ENCODE results near the gene PKN2. TPM values are rescaled to one million over a fixed set of nuclear protein-coding genes. Genes with fewer than 3 reads are reported as not detected.
"Not testable (repeated sequence)": the region's sequence is repeated elsewhere in the genome, so short reads cannot be mapped to it uniquely, and the experiment has no call there.

PKN2 gene
- total and polyA plus RNA-seq, 9 of the 15 experiments (the other 6 are each of a cell fraction or from before 2014, with no cell fraction given) = 4.5 to 25.3 (median 19.2) TPM

GRCh38 chr1:88867743-88868521 is 183.9 kb downstream of the PKN2 start (continued):
- TF ChIP-seq ZNF449 (CRISPR knock-in tag; IDR thresholded peaks at IDR 0.05) (no peak), KDM4B (IDR thresholded peaks at IDR 0.05; ENCODE audit: borderline replicate concordance in 2 of 2, low read depth in 1 of 2) (no peak)

- POLR2A ChIA-PET; H3K9ac ChIP-seq (ENCODE audit: insufficient read depth in 1 of 2, low read depth in 2 of 2, low read length in 2 of 2); CTCF ChIA-PET (ENCODE audit: low intra/inter-chr PET ratio); H4K20me1 ChIP-seq (replicated peaks; ENCODE audit: control insufficient read depth, insufficient read depth, low read length); BruUV-seq (replicated peaks); DNase-seq (ENCODE audit: extremely low read depth in 1 of 4, low spot score in 3 of 4); H3K27me3 ChIP-seq (ENCODE audit: control insufficient read depth in 2 of 2, insufficient read depth in 2 of 2, low read length in 2 of 2); H3K4me2 ChIP-seq (ENCODE audit: insufficient read depth, low read length); H3K9me1 ChIP-seq (ENCODE audit: control insufficient read depth, insufficient read depth, low read length); FAIRE-seq; H3K4me1 ChIP-seq (replicated peaks in 1 of 2; ENCODE audit: control insufficient read depth in 2 of 2, insufficient read depth in 2 of 2, low read length in 2 of 2); H2AFZ ChIP-seq (ENCODE audit: low read depth, low read length); H3K9me3 ChIP-seq (replicated peaks; ENCODE audit: control insufficient read depth, insufficient read depth, low read depth, low read length); H3K4me3 ChIP-seq; H3K27ac ChIP-seq (ENCODE audit: extremely low read depth, low read depth, low read length); ATAC-seq: not testable (repeated sequence)
- peaks cover 16% of the 10 kb centered on the region for H3K36me3 ChIP-seq (ENCODE audit: control insufficient read depth, insufficient read depth, low read length)
- H3K79me2 ChIP-seq (ENCODE audit: control insufficient read depth, insufficient read depth, low read length) = peaks cover 61% of the 10 kb centered on the region
- intact Hi-C loops (cut with micrococcal nuclease) (loop anchor here (10.0 kb wide), 1 partner anchor 685 kb away; no protein-coding TSS in a partner anchor), in situ Hi-C loops (cut with MboI) (loop anchor here (25.0 kb wide), 1 partner anchor 532 kb away; no protein-coding TSS in a partner anchor)
- WGBS (ENCODE audit: insufficient coverage, low coverage, missing lambda C conversion rate) = 89% methylated on average over 13 of the region's 14 CpGs
Measured at GRCh38 chr1:88869644-88870043, 185.6 kb downstream of the PKN2 start.

All from K562 (cell line).